MCF 10A (cell line): ENCODE results near the gene KRTAP2-1. TPM values are rescaled to one million over a fixed set of nuclear protein-coding genes. Genes with fewer than 3 reads are reported as not detected.
A peak's percentile ranks its signal among the peaks of the same experiment; 100 is the strongest.
"Not testable (repeated sequence)": the region's sequence is repeated elsewhere in the genome, so short reads cannot be mapped to it uniquely, and the experiment has no call there.

Experiments
- BruUV-seq: library from RNA; stranded (reverse); fragments of 400-500 nt; replicated peaks from 2 replicates; lab custom pipeline; 2021; lab: Mats Ljungman, UMichigan
- CTCF ChIA-PET: fragments of 300-600 bp; sonication (Branson Sonifier 250); formaldehyde crosslinking; extraction: SDS; loops from one replicate; lab custom pipeline; 2021; ENCODE audit warnings: antibody characterized with exemption, inconsistent platforms; lab: Yijun Ruan, JAX
- POLR2A ChIA-PET: fragments of 300-600, 350-650 bp; sonication (Branson Sonifier 250); formaldehyde crosslinking; extraction: SDS; loops from one replicate; lab custom pipeline; 2020; ENCODE audit warnings: antibody characterized with exemption, inconsistent platforms; lab: Yijun Ruan, JAX
- DNase-seq: peaks from one replicate; pipeline ENCODE4 v3.0.0-alpha.2; 2018; ENCODE audit not compliant: unreplicated experiment
- H3K27ac Mint-ChIP-seq: one replicate; pipeline ENCODE4 v1.8.0; 2022; ENCODE audit warnings: mild to moderate bottlenecking, low read depth, mixed read lengths; ENCODE audit not compliant: unreplicated experiment
- H3K27me3 Mint-ChIP-seq: one replicate; pipeline ENCODE4 v1.8.0; 2022; ENCODE audit warnings: mixed read lengths; ENCODE audit not compliant: insufficient read depth, unreplicated experiment
- H3K36me3 Mint-ChIP-seq: one replicate; pipeline ENCODE4 v1.8.0; 2022; ENCODE audit warnings: mild to moderate bottlenecking, moderate library complexity, mixed read lengths; ENCODE audit not compliant: insufficient read depth, unreplicated experiment
- H3K4me1 Mint-ChIP-seq: one replicate; pipeline ENCODE4 v1.8.0; 2022; ENCODE audit warnings: mixed read lengths; ENCODE audit not compliant: insufficient read depth, unreplicated experiment
- H3K4me3 Mint-ChIP-seq: one replicate; pipeline ENCODE4 v1.8.0; 2022; ENCODE audit warnings: mild to moderate bottlenecking, moderate library complexity, mixed read lengths; ENCODE audit not compliant: unreplicated experiment
- H3K9me3 Mint-ChIP-seq: one replicate; pipeline ENCODE4 v1.8.0; 2022; ENCODE audit warnings: mixed read lengths; ENCODE audit not compliant: unreplicated experiment
- CTCF ChIP-seq: fragments of 200-600 bp; IDR thresholded peaks from one replicate; pipeline ENCODE4 v1.8.0; 2022; ENCODE audit warnings: antibody characterized with exemption, mild to moderate bottlenecking; ENCODE audit not compliant: unreplicated experiment
- intact Hi-C: fragments of 100-400 bp; cut with micrococcal nuclease; formaldehyde crosslinking; loops from 2 replicates; pipeline ENCODE4 v1.14.1; 2022
- total RNA-seq: library from RNA; stranded (reverse); gene quantifications from 2 replicates; pipeline ENCODE4 v1.2.3, GENCODE V29; 2022

Gene KRTAP2-1
- total RNA-seq, 1 experiment from 2014 or later = not detected

DNA sequence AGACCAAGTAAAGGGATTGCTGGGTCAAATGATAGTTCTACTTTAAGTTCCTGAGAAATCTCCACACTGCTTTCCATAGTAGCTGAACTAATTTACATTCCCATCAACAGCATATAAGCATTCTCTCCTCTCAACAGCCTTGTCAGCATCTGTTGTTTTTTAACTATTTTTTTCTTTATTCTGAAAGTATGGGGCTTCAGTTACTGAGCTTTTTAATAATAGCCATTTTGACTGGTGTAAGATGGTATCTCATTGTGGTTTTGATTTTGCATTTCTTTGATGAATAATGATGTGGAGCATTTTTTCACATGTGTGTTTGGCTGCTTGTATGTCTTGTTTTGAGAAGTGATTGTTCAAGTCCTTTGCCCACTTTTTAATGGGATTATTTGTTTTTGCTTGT is 5.5 kb upstream of the KRTAP2-1 start:
- Mint-ChIP-seq H3K36me3 (no peaks in the 10 kb centered on the region), H3K27me3 (no peaks in the 10 kb centered on the region), H3K27ac (no peak overlapping the region), H3K4me1 (no peaks in the 10 kb centered on the region), H3K4me3 (no peak overlapping the region), H3K9me3 (no peaks in the 10 kb centered on the region)
- intact Hi-C loops = no loop called here
- ChIA-PET POLR2A (interaction anchor here (1.2 kb wide), 1 partner anchor 11 kb away, joined by 3 read pairs; the partner anchor contains the start of gene KRTAP1-1), CTCF (no interaction called here)
- no peak for TF ChIP-seq CTCF
- no TSS peak for BruUV-seq
- no peak for DNase-seq

DNA sequence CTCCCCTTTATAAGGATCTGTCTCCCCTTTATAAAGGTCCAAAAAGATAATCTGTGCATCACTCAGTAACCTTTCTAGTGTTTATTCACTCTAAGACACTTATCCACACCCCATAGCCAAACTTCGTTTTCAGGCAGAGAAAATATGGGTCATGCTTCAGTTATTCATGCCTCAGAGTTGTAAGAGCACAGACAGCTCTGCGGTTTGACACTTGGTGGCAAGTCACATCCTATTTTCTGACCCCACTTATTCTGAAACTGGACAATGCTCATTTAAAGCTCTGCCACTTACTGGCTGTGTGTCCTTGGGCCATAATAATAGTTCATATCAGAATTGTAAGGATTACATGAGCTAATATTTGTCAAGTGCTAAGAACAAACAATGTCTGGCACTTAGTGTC is 2.0 kb upstream of the KRTAP2-1 start:
- intact Hi-C loops = no loop called here
- DNase-seq = peak; percentile 8
- Mint-ChIP-seq H3K4me1 (no peaks in the 10 kb centered on the region), H3K27me3 (no peaks in the 10 kb centered on the region), H3K27ac (no peak overlapping the region), H3K9me3 (no peaks in the 10 kb centered on the region), H3K36me3 (no peaks in the 10 kb centered on the region), H3K4me3 (no peak overlapping the region)
- POLR2A ChIA-PET = no interaction called here
- no peak for TF ChIP-seq CTCF
- no TSS peak for BruUV-seq
- CTCF ChIA-PET = no interaction called here

GRCh38 chr17:41048441-41048840 is 1.3 kb upstream of the KRTAP2-1 start:
- Mint-ChIP-seq H3K36me3 (no peaks in the 10 kb centered on the region), H3K27ac (no peak overlapping the region), H3K4me3 (no peak overlapping the region), H3K4me1 (no peaks in the 10 kb centered on the region), H3K9me3 (peaks cover 4% of the 10 kb centered on the region), H3K27me3 (no peaks in the 10 kb centered on the region)
- CTCF ChIA-PET = no interaction called here
- DNase-seq = no peak
- no peak for TF ChIP-seq CTCF
- POLR2A ChIA-PET = no interaction called here
- intact Hi-C loops = no loop called here
- BruUV-seq = no TSS peak

DNA sequence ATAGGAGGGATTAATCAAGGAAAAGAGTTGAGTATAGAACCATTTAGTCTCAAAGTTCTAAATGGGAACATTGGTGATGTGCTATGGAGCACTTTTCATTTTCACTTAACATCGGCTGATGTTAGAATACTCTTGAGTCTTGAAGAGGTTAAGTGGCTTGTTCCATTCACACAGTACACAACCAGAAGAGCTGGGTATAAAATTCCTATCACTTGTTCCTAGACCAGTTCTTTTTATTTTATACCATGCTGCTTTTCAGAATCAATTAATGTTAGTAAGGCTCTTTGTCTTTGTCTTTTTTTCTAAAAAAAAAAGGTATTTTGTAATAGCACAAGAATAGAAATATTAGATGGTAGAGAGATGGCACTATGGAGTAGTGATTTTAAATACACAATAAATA is 4.2 kb downstream of the KRTAP2-1 start:
- intact Hi-C loops = no loop called here
- no peak overlapping the region for H3K4me3 Mint-ChIP-seq
- no TSS peak for BruUV-seq
- peaks cover 6% of the 10 kb centered on the region for H3K9me3 Mint-ChIP-seq
- H3K36me3 Mint-ChIP-seq = no peaks in the 10 kb centered on the region
- ChIA-PET POLR2A (no interaction called here), CTCF (no interaction called here)
- H3K27ac Mint-ChIP-seq = no peak overlapping the region
- no peak for TF ChIP-seq CTCF
- no peaks in the 10 kb centered on the region for H3K4me1 Mint-ChIP-seq
- DNase-seq = no peak
- no peaks in the 10 kb centered on the region for H3K27me3 Mint-ChIP-seq

- H3K27me3 Mint-ChIP-seq, H3K9me3 Mint-ChIP-seq, H3K27ac Mint-ChIP-seq, DNase-seq, H3K4me1 Mint-ChIP-seq, H3K36me3 Mint-ChIP-seq, H3K4me3 Mint-ChIP-seq, CTCF ChIA-PET, intact Hi-C loops, BruUV-seq: not testable (repeated sequence)
- POLR2A ChIA-PET = interaction anchor here (0.6 to 0.7 kb wide), 2 partner anchors 12 to 125 kb away, joined by 3 read pairs; no protein-coding TSS in a partner anchor
Observed at GRCh38 chr17:41040783-41041571, 6.1 kb downstream of the KRTAP2-1 start, which contains the start of gene KRTAP1-1. KRTAP1-1 (minus strand) TSS chr17:41041450; CDS start chr17:41041397, 53 bp downstream.
